IMR-90 (cell line): ENCODE data around the gene SPZ1.

Experiments
- POLR2A ChIP-seq: IDR thresholded peaks from 2 replicates; pipeline ENCODE4 v1.6.1; 2012; ENCODE audit warnings: mild to moderate bottlenecking, low read depth, low read length
- SMC3 ChIP-seq: fragments of 150-350 bp; IDR thresholded peaks from 2 replicates; pipeline ENCODE4 v1.6.1; 2016; ENCODE audit warnings: low read depth, mild to moderate bottlenecking, antibody characterized with exemption, low read length, moderate library complexity
- TF ChIP-seq, protein P1 (sequence below): conservative IDR thresholded peaks from 2 replicates; pipeline ENCODE4 v1.5.1; 2012; ENCODE audit warnings: mild to moderate bottlenecking, low read depth, low read length, improper control_type of control experiment
- TF ChIP-seq, protein P2 (sequence below): fragments of 150-350 bp; IDR thresholded peaks from 2 replicates; pipeline ENCODE4 v1.6.1; 2016; ENCODE audit warnings: low read depth, mild to moderate bottlenecking, low read length, moderate library complexity, borderline replicate concordance

DNA sequence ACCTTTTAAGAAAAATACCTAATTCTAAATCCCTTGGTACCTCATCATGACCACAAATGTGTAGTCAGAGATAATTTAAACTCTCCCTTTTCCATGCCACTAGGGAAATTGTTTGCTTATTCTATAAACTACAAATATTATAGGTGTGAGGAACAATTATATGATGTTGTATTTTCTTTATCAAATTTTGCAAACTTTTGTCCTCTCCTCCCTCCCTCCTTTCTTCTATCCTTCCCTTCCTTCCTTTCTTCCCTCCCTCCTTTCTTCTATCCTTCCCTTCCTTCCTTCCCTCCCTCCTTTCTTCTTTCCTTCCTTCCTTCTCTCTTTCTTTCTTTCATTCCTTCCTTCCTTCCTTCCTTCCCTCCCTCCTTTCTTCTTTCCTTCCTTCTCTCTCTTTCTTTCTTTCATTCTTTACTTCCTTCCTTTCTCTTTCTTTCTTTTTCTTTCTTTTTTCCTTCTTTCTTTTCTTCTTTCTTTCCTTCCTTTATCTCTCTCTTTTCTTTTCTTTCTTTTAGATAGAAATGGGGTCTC, 41.2 kb downstream of the SPZ1 start:
- TF ChIP-seq, protein P1, sequence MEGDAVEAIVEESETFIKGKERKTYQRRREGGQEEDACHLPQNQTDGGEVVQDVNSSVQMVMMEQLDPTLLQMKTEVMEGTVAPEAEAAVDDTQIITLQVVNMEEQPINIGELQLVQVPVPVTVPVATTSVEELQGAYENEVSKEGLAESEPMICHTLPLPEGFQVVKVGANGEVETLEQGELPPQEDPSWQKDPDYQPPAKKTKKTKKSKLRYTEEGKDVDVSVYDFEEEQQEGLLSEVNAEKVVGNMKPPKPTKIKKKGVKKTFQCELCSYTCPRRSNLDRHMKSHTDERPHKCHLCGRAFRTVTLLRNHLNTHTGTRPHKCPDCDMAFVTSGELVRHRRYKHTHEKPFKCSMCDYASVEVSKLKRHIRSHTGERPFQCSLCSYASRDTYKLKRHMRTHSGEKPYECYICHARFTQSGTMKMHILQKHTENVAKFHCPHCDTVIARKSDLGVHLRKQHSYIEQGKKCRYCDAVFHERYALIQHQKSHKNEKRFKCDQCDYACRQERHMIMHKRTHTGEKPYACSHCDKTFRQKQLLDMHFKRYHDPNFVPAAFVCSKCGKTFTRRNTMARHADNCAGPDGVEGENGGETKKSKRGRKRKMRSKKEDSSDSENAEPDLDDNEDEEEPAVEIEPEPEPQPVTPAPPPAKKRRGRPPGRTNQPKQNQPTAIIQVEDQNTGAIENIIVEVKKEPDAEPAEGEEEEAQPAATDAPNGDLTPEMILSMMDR = no peak
- TF ChIP-seq POLR2A = no peak
- TF ChIP-seq SMC3 = no peak
- TF ChIP-seq, protein P2, sequence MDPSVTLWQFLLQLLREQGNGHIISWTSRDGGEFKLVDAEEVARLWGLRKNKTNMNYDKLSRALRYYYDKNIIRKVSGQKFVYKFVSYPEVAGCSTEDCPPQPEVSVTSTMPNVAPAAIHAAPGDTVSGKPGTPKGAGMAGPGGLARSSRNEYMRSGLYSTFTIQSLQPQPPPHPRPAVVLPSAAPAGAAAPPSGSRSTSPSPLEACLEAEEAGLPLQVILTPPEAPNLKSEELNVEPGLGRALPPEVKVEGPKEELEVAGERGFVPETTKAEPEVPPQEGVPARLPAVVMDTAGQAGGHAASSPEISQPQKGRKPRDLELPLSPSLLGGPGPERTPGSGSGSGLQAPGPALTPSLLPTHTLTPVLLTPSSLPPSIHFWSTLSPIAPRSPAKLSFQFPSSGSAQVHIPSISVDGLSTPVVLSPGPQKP = no peak
